Adrenal gland (tissue), 5 donors: Measurements from ENCODE around the gene NLRX1.

ENCODE experiments used
- POLR2A ChIP-seq, 2 donors: fragments of 450-650 bp; IDR thresholded peaks; one replicate each; pipeline ENCODE4 v1.6.1; 2017; ENCODE audit warnings: antibody characterized with exemption in 2 of 2, mild to moderate bottlenecking in 2 of 2, moderate library complexity in 1 of 2
- TF ChIP-seq, protein P1 (sequence below), 6 experiments: fragments of 450-650 bp in 4 of 6; fragments of 200-600 bp in 2 of 6; sonication (generic) in 1 of 6; IDR thresholded peaks; 1 replicate in 5 of 6; 2 replicates in 1 of 6; pipeline versions ENCODE4 v1.5.1 to v1.8.0; 2016 to 2021; ENCODE audit warnings: antibody characterized with exemption in 6 of 6, mild to moderate bottlenecking in 2 of 6, moderate library complexity in 1 of 6
- donor health status: DM: no; HTN: no; CAD: no.

DNA sequence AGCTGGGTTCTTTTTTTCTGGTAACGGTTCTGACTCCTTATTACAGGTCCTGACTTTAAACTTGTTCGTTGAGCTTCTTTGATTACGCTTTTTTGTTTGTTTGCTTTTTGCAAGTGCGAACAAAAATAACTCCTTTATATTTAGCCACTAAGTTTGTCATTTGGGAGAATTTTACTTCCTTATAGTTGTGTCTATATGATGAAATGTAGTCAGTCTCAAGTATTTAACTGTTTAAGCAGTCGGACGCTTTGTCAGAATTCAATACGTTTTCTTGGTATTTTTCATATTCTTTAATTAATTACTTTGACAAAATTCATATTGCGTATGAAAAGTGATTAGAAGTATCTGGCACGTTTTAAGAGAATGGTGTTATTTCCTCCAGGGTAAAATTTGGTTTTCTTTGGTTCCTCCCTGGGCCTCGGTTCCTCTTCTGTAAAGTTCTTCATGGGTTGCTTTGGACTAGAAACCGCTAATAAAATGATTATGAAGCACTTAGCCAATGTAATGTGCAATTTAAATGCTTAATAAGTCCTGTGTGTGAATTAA, 39.0 kb downstream of the NLRX1 start:
- no peak for TF ChIP-seq POLR2A (IDR thresholded peaks at IDR 0.05)
- TF ChIP-seq, protein P1, sequence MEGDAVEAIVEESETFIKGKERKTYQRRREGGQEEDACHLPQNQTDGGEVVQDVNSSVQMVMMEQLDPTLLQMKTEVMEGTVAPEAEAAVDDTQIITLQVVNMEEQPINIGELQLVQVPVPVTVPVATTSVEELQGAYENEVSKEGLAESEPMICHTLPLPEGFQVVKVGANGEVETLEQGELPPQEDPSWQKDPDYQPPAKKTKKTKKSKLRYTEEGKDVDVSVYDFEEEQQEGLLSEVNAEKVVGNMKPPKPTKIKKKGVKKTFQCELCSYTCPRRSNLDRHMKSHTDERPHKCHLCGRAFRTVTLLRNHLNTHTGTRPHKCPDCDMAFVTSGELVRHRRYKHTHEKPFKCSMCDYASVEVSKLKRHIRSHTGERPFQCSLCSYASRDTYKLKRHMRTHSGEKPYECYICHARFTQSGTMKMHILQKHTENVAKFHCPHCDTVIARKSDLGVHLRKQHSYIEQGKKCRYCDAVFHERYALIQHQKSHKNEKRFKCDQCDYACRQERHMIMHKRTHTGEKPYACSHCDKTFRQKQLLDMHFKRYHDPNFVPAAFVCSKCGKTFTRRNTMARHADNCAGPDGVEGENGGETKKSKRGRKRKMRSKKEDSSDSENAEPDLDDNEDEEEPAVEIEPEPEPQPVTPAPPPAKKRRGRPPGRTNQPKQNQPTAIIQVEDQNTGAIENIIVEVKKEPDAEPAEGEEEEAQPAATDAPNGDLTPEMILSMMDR (IDR thresholded peaks at IDR 0.05), result no peak
